GM12878 (cell line): Measurements from ENCODE around the gene RUBCNL. TPM values are rescaled to one million over a fixed set of nuclear protein-coding genes. Genes with fewer than 3 reads are reported as not detected.

Source experiments
- BHLHE40 ChIP-seq, 2 experiments: fragments of 450-650 bp in 1 of 2; IDR thresholded peaks; 2 replicates each; pipeline ENCODE4 v1.6.1; 2011 to 2017; ENCODE audit warnings: low read depth in 2 of 2, borderline replicate concordance in 1 of 2, improper control_type of control experiment in 1 of 2, low read length in 1 of 2, mild to moderate bottlenecking in 1 of 2
- CBX3 ChIP-seq: fragments of 200-600 bp; sonication (generic); IDR thresholded peaks from 2 replicates; pipeline ENCODE4 v1.6.1; 2016; ENCODE audit warnings: low read depth, borderline replicate concordance
- CEBPZ ChIP-seq: fragments of 150-350 bp; IDR thresholded peaks from 2 replicates; pipeline ENCODE4 v1.6.1; 2016; ENCODE audit warnings: low read depth, low read length
- CREB1 ChIP-seq: IDR thresholded peaks from 2 replicates; pipeline ENCODE4 v1.6.1; 2012; ENCODE audit warnings: low read depth, mild to moderate bottlenecking, inconsistent platforms
- ELK1 ChIP-seq: IDR thresholded peaks from 2 replicates; pipeline ENCODE4 v1.6.1; 2012; ENCODE audit warnings: low read depth, low read length, improper control_type of control experiment
- IKZF2 ChIP-seq, 2 experiments: fragments of 450-650 bp; IDR thresholded peaks; 2 replicates each; pipeline ENCODE4 v1.6.1; 2017; ENCODE audit warnings: mild to moderate bottlenecking in 2 of 2, moderate library complexity in 2 of 2
- NFYA ChIP-seq: IDR thresholded peaks from 2 replicates; pipeline ENCODE4 v1.6.1; 2011; ENCODE audit warnings: low read depth, mild to moderate bottlenecking, low read length, improper control_type of control experiment, borderline replicate concordance
- TAF1 ChIP-seq: IDR thresholded peaks from 2 replicates; pipeline ENCODE4 v1.6.1; 2011; ENCODE audit warnings: mild to moderate bottlenecking, low read depth, low read length, borderline replicate concordance
- USF1 ChIP-seq: IDR thresholded peaks from 2 replicates; pipeline ENCODE4 v1.6.1; 2011; ENCODE audit warnings: borderline replicate concordance, low read depth, mild to moderate bottlenecking, moderate library complexity, mixed read lengths, low read length; ENCODE audit not compliant: insufficient read depth; ENCODE audit errors: extremely low read length
- ZBED1 ChIP-seq: IDR thresholded peaks from 2 replicates; pipeline ENCODE4 v1.6.1; 2016; ENCODE audit warnings: borderline replicate concordance
- ZBTB11 ChIP-seq: fragments of 450-650 bp; formaldehyde crosslinking; IDR thresholded peaks from 2 replicates; pipeline ENCODE4 v1.5.0; 2022; ENCODE audit warnings: mild to moderate bottlenecking, missing genetic modification characterization
- ZNF217 ChIP-seq: fragments of 450-650 bp; IDR thresholded peaks from 2 replicates; pipeline ENCODE4 v1.6.1; 2017; ENCODE audit warnings: antibody characterized with exemption, mild to moderate bottlenecking
- ZNF274 ChIP-seq: IDR thresholded peaks from one replicate; pipeline ENCODE4 v1.8.0; 2011; ENCODE audit not compliant: insufficient read length, insufficient read depth
- polyA plus RNA-seq, 11 experiments: library from polyadenylated mRNA; depleted of rRNA in 4 of 11; unstranded in 6 of 11; stranded (reverse) in 5 of 11; fragments of >200 nt; fragmentation: Nextera tagmentation in 4 of 11; fragmentation: Illumina TruSeq in 1 of 11; extraction: Ambion mirVana in 4 of 11; extraction: Trizol in 1 of 11; gene quantifications; 1 replicate in 1 of 11; 2 replicates in 10 of 11; pipeline versions ENCODE4 v1.2.1 to v1.2.3, GENCODE V29; 2011 to 2016; ENCODE audit warnings: inconsistent platforms in 2 of 11, missing spikeins in 2 of 11, low read depth in 1 of 11
- total RNA-seq, 4 experiments: library from RNA; depleted of rRNA in 3 of 4; stranded (reverse); fragments of >200 nt in 3 of 4; fragmentation: Illumina TruSeq in 1 of 4; extraction: Trizol in 1 of 4; gene quantifications; 2 replicates each; pipeline versions ENCODE4 v1.2.1 to v1.2.3, GENCODE V29; 2013 to 2021

The RUBCNL gene
- total and polyA plus RNA-seq, 10 of the 15 experiments (the other 5 are each of a cell fraction or from before 2014, with no cell fraction given), result 0.71 to 51.9 (median 38.2) TPM

GRCh38 chr13:46295491-46296114 lies 91.4 kb downstream of the RUBCNL start (continued):
- TF ChIP-seq ZBTB11 (CRISPR knock-in tag) (no peak), ZBED1 (no peak), TAF1 (no peak), USF1 (peak; percentile 75), NFYA (no peak), CEBPZ (no peak), CBX3 (no peak), BHLHE40 (IDR thresholded peaks at IDR 0.05; ENCODE audit: borderline replicate concordance in 1 of 2, low read depth in 2 of 2, low read length in 1 of 2) (peak; percentile 4 to 28; a peak in 1 of 4 replicates), IKZF2 (IDR thresholded peaks at IDR 0.05) (no peak), CREB1 (no peak), ELK1 (no peak), ZNF217 (no peak), ZNF274 (no peak)
